ENCODE measurements around the gene DYNLT2B.
A peak's percentile ranks its signal among the peaks of the same experiment; 100 is the strongest.
"Not testable (repeated sequence)": the region's sequence is repeated elsewhere in the genome, so short reads cannot be mapped to it uniquely, and the experiment has no call there.

Gene DYNLT2B

DNA sequence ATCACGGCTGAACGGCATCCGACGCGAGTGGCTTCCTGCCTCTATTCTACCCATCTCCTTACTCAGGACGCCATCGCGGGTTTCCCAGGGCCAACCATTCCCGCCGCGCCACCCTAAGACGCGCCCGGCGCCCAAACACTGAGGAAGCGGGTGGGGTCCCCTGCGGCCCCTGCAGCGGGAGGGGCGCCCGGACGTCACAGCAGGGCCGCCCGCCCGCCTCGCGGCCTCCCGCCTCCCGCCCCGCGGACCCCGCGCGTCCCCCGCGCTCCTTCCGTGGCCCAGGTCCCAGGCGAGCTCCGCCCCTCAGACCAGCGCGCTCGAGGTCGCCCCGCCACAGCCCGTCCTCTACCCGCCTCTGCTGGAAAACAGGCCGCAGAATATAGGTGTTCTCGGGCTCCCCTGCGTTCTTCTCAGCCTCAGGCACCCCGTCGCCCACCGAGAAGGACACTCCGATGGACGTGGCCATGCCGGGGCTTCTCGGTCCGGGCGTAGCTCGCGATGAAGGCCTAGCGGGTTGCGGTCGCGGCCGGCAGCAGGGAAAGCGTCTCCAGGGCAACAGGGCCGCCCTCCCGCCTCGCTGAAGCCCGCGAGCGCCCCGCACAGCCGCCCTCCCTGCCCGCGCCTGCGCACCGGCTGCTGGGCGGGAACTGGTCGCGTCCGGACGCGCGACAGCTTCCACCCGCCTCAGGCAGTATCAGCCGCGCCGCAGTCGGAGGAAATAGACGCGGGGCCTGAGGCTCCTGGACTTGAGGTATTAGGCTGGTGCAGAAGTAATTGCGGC lies at the start of gene DYNLT2B:
TSS of gene DYNLT2B (minus strand) at position 554 of the 781 bp plus-strand sequence. CDS start at position 466, 88 bp downstream.
- DNase-seq (ENCODE audit: insufficient read length, low spot score) (peak; percentile 96), FAIRE-seq (peak; percentile 9)

DNA sequence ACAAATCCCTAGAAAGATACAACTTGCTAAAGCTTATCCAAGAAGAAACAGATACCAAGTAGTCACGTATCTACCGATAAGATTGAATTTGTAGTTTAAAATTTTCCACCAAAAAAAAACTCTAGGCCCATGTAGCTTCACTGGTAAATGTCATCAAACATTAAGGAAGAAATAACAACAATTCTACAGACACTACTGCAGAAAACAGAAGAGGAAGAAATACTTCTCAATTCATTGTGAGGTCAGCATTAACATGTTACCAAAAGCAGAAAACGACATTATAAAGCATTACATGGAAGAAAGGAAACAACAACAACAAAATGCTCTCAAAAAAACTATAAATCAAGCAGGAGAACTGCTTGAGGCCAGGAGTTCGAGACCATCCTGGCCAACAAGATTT lies 47.7 kb upstream of the DYNLT2B start:
- no peak for FAIRE-seq
- no peak for DNase-seq (ENCODE audit: insufficient read length, low spot score)

DNA sequence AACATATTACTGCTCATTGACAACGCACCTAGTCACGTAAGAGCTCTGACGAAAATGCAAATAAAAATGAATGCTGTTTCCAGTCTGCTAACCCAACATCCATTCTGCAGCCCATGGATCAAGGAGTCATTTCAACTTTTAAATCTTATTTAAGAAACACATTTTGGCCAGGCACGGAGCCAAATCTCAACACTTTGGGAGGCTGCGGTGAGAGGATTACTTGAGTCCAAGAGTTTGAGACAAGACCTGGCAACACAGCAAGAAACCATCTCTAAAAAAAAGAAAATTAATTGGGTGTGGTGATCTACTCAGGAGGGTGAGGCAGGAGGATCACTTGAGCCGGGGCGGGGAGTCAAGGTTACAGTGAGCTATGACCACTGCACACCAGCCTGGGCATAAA lies 42.5 kb upstream of the DYNLT2B start:
- no peak for DNase-seq (ENCODE audit: insufficient read length, low spot score)
- FAIRE-seq: no peak

DNA sequence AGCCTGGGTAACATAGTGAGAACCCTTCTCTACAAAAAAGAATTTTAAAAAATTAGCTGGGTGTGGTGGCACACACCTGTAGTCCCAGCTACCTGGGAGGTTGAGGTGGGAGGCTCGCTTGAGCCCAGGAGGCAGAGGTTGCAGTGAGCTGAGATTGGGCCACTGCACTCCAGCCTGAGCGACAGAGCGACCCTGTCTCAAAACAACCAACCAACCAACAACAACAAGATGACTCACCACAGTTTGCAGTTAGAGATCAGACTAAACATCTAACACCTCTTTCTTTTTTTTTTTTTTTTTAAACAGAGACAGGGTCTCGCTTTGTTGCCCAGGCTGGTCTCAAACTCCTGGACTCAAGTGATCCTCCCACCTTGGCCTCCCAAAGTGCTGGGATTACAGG lies 40.5 kb upstream of the DYNLT2B start:
- not testable (repeated sequence) for FAIRE-seq; DNase-seq (ENCODE audit: insufficient read length, low spot score)

DNA sequence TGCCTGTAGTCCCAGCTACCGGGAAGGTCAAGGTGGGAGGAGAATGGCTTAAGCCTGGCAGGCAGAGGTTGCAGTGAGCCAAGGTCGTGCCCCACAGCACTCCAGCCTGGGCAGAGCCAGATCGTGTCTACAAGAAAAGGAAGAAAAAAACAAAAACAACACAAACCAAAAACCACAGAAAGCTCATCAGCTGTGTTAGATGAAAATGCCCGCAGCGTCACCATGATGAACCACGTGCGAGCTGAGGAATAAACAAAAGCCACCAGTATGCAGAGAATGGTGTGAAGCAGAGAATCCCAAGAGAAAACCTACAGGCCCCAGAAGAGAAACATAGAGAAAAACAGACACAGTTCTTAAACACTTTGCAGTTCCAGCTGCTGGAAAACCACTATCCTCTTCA lies 39.9 kb upstream of the DYNLT2B start:
- no peak for FAIRE-seq
- DNase-seq (ENCODE audit: insufficient read length, low spot score): no peak

DNA sequence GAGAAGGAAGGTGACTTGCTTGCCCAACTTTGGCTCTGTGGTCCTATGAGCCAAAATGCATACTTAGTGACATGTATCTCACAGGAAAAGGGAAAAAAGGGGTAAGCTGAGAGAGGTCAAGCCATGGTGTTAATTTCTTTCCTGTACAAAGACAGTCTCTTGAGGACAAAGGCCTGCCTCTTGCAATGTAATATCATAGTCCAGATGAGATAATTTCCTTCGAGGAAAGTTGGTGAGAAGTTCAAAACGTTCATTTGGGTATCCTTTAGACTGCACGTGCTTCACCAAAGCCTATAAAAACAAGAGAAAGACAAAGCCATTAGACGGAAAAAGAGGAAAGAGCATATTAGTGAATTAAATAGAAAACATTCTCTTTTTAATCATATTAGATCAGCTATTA lies 38.5 kb upstream of the DYNLT2B start:
- FAIRE-seq: no peak
- DNase-seq (ENCODE audit: insufficient read length, low spot score): no peak

DNA sequence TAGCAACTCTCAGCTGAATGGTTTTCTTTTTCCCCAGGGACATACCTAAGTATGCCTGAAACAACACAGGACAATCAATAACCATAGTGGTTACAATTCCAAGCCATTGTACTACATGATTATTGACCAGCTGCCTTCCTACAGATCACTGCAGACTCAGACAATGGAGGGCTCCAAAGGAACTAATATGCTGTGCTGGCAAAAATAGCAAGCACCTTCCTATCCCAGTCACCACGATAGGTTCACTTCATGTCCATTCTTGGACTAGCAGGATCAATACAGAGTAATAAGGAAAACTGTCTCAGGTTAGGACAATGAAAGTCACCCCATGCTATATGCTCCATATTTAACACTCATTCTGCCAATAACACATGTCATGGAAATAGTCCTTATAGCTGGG lies 37.6 kb upstream of the DYNLT2B start:
- no peak for DNase-seq (ENCODE audit: insufficient read length, low spot score)
- no peak for FAIRE-seq

DNA sequence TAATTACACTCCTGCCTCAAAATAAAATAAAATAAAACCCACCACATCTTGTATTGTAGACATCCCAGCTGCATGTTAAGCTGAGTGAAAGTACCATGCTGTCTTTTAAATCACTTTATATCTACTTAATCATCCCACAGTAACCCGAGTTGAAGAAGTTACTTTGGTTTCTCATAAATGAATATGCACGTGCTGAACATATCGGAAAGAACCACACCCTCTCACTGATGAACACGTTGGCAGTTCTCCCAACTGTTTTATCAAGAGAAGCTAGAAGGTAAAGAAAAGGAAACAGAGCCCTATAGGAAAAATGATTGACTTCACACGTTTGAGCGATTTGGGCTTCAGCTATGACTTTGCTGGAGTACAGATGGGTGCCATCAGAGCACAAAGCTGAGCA lies 36.1 kb upstream of the DYNLT2B start:
- FAIRE-seq: no peak
- DNase-seq (ENCODE audit: insufficient read length, low spot score): no peak

DNA sequence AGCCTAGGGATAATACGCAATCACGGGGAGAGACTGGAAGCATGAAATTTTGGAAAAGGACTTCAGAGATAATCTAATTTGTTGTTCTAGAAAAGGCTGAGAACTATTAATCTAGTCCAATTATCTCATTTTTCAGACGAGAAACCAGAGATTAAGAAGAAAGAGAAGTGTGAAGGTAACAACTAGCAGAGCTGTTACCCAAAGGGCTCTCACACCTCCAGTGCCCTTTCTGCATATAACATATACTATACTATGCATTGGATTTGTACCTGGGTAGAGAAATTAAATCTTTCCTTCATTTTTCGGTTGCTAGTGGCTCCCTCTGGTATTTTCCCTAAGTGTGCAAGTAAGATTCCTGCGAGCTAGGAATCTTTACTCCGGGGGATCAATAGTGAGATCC lies 33.5 kb upstream of the DYNLT2B start:
- DNase-seq (ENCODE audit: insufficient read length, low spot score): no peak
- FAIRE-seq: no peak

DNA sequence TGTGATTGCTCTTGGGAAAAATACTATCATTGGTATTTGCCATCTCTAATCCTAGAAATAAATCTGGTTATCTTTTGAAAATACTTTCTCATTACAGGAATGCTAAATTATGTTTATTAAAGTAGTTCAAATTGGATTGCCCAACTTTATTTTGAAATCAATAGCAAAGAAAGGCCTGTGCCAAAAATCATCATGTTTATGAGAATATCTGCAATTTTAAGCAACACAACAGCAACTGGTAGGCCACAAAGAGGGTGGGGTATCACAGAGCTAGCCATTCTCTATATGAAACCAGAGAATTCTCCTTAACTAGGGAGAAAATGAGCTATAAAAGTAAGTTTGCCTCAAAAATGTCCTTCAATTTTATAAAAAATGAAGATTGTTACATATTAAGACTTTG lies 32.0 kb upstream of the DYNLT2B start:
- no peak for DNase-seq (ENCODE audit: insufficient read length, low spot score)
- FAIRE-seq: no peak

DNA sequence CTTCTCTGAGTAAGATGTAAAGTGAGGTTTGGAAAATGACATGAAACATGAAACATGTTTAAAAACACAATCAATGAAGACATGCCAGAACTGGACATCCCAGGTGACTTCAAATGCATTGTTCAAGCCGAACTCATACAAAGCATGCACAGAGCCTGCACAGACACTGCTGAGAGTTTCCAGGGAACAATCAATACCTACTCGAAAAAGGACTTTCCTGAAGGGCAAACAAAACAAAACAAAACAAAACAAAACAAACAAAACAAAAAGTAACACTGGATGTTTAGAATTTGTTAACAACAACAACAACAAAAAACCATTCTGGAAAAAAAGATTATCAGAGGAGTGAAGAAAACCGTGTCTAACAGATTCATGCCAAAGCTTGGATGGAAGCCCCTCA lies 30.7 kb upstream of the DYNLT2B start:
- DNase-seq (ENCODE audit: insufficient read length, low spot score) (no peak), FAIRE-seq (no peak)

DNA sequence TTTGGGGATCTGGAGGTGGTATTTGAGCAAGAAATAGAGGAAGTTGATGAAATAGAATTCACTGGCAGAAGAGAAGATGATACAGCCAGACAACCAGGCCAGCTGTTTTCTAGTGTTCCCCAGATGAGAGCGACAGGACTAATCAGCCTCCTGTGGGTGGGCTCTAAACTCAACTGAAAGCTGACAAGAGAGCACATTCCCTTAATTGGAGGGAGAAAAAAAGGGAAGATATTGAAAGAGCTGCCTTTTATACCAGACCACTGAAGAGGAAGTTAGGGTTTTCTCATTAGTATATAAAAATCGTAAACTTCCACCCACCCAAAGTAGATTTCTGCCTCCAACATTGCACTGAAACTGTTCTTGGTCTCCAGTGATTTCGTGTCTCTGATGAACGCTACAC lies 26.6 kb upstream of the DYNLT2B start:
- FAIRE-seq (no peak), DNase-seq (ENCODE audit: insufficient read length, low spot score) (no peak)

DNA sequence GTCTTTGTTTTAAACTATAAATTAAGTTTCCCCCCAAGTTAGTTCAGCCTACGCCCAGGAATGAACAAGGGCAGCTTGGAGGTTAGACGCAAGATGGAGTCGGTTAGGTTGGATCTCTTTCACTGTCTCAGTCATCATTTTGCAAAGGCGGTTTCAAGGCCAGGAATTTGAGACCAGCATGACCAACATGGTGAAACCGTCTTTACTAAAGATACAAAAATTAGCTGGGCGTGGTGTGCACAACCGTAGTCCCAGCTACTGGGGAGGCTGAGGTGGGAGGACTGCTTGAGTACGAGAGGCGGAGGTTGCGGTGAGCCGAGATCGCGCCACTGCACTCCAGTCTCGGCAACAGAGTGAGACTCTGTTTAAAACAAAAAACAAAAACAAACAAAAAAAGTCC lies 25.9 kb upstream of the DYNLT2B start:
- not testable (repeated sequence) for FAIRE-seq; DNase-seq (ENCODE audit: insufficient read length, low spot score)

DNA sequence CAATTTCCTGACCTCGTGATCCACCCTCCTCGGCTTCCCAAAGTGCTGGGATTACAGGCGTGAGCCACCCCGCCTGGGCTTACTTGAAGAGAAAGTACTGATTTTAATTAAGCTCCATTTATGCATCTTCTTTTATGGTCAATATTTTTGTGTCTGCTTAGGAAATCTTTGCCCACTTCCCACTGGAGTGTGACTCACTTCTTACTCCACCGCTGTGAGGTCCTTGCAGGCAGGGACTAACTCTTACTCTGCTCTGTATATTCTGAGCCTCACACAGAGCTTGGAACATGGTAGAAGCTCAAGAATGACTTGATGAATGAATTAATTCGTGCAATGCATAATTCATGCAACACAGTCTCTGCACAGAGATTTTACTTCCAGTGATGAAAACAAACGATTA lies 23.1 kb upstream of the DYNLT2B start:
- FAIRE-seq: no peak

DNA sequence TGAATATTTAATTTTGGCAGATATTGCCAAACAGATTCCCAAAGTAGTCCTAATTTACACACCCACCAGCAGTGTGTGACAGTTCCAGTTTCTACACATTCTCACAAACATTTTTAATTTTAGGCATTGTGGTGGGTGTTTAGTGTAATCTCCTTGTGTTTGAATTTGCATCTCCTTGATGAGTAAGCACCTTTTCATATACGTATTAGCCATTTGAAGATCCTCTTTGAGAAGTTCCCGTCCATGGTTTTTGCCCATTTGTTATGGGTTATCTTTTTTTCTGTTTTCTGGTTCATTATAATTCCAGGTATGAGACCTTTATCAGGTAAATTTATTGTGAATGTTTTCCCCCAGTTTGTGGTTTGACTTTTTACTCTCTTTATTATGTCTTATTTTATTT lies 22.4 kb upstream of the DYNLT2B start:
- DNase-seq (ENCODE audit: insufficient read length, low spot score) (no peak), FAIRE-seq (no peak)

More for the DNA sequence above, 23.1 kb upstream of the DYNLT2B start:
- no peak for DNase-seq (ENCODE audit: insufficient read length, low spot score)

DNA sequence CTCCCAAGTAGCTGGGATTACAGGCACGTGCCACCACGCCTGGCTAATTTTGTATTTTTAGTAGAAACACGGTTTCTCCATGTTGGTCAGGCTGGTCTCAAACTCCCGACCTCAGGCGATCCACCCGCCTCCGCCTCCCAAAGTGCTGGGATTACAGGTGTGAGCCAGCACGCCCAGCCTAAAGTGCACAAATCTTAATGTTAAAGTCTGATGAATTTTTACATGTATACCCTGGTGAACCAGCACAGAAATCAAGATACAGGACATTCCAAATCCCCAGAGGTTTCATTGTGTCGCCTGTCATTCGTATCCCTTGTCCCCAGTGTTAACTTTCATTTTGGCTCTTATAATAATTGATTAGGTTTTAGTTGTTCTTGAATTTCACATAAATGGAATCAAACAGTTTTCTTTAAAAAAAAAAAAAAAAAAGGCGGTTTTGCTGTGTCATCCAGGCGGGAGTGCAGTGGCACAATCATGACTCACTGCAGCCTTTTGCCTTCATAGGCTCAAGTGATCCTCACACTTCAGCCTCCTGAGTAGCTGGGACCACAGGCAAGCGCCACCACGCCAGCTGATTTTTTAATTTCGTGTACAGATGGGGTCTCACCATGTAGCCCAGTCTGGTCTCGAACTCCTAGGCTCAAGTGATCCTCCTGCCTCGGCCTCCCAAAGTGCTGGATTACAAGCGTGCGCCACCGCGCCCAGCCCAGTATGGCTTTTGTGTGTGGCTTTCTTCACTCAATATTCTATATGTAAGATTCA lies 21.6 kb upstream of the DYNLT2B start:
- FAIRE-seq (no peak), DNase-seq (ENCODE audit: insufficient read length, low spot score) (no peak)

DNA sequence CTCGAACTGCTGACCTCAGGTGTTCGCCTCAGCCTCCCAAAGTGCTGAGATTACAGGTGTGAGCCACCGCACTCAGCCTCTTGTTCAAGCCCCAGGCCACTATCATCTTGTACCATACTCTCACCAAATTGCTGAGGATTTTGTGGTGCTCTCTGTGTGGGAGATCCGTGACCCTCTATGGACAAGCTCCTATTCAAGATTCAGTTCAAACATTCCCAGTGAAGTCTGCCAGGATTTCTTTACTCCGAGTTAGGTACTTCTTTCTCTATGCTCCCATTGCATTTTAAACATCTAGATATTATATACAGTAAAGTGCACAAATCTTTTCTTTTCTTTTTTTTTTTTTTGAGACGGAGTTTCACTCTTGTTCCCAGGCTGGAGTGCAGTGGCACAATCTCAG lies 21.0 kb upstream of the DYNLT2B start:
- DNase-seq (ENCODE audit: insufficient read length, low spot score) (no peak), FAIRE-seq (no peak)

DNA sequence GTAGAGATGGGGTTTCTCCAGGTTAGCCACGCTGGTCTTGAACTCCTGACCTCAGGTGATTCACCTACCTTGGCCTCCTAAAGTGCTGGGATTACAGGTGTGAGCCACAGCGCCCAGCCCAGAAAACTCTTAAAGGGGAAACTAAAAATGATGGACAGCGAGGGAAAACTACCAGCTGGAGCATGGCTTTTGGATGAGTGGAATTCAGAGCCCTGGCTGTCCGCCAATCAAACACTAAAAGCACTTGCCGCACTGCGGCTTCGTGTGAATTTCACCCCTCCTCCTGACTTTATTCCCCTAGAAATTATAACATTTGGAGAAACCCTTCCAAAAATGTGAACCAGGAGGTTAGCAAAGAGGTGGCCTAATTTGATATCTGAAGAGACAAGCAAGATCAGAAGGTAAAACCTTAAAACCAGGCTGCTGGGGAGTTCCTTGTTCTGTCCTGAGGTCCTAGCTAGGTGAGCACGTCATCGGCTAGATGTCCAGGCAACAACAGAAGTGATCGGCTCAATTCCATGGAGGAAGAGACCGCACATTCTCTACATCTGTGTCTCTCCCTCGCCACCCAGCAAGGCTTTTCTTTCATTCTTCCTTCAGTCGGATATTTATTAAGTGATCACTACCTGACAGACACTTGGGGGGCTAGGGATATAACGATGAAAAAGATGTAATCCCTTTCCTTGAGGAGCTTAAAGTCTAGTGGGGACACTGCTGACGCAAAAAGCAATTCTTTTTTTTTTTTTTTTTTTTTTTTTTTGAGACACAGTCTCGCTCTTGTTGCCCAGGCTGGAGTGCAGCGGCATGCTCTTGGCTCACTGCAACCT lies 18.5 kb upstream of the DYNLT2B start:
- FAIRE-seq: no peak
- DNase-seq (ENCODE audit: insufficient read length, low spot score): no peak

DNA sequence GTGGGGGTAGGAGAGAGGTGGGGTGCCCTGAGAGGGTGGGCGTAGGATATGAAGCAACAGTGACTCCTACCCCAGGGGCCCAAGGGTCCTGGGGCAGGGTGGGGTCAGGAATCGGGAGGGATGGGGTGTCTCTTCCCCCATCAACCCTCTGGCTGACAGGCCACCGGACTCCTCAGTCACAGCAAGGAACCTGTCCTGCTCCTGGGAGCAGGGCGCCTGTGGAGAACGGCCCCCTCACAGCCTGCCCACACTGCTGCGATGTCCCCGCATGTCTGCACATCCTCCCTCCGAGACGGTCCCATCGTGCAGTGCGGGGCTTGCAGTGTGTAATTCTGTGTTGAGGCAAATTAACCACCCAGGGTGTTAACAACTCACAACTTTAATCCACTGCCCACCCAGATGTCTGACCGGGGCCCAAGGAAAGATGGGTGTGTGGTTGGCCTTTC lies 17.5 kb upstream of the DYNLT2B start:
- no peak for DNase-seq (ENCODE audit: insufficient read length, low spot score)
- FAIRE-seq: no peak

DNA sequence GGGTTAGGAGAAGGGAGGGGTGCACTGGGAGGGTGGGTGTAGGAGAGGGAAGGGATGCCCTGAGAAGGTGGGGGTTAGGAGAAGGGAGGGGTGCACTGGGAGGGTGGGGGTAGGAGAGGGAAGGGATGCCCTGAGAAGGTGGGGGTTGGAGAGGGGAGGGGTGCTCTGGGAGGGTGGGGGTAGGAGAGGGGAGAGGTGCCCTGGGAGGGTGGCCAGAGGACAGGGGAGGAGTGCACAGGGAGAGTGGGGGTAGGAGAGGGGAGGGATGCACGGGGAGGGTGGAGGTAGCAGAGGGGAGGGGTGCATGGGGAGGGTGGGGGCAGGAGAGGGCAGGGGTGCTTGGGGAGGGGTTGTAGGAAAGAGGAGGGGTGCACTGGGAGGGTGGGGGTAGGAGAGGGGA lies 16.9 kb upstream of the DYNLT2B start:
- DNase-seq (ENCODE audit: insufficient read length, low spot score) (no peak), FAIRE-seq (no peak)

DNA sequence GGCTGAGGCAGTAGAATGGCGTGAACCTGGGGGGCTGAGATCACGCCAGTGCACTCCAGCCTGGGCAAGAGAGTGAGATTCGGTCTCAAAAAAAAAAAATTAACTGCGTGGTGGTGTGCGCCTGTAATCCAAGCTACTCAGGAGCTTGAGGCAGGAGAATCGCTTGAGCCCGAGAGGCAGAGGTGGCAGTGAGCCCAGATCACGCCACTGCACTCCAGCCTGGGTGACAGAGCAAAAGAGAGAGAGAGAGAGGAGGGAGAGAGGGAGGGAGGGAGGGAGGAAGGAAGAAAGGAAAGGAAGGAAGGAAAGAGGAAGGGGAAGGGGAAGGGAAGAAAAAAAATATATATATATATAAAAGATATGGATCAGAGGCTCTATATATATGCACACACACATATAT lies 14.1 kb upstream of the DYNLT2B start:
- FAIRE-seq (no peak), DNase-seq (ENCODE audit: insufficient read length, low spot score) (no peak)
